Measurements from ENCODE around the gene MYO16. TPM values are rescaled to one million over a fixed set of nuclear protein-coding genes. Genes with fewer than 3 reads are reported as not detected.

The MYO16 gene
- total RNA-seq, 1 donor: not detected

DNA sequence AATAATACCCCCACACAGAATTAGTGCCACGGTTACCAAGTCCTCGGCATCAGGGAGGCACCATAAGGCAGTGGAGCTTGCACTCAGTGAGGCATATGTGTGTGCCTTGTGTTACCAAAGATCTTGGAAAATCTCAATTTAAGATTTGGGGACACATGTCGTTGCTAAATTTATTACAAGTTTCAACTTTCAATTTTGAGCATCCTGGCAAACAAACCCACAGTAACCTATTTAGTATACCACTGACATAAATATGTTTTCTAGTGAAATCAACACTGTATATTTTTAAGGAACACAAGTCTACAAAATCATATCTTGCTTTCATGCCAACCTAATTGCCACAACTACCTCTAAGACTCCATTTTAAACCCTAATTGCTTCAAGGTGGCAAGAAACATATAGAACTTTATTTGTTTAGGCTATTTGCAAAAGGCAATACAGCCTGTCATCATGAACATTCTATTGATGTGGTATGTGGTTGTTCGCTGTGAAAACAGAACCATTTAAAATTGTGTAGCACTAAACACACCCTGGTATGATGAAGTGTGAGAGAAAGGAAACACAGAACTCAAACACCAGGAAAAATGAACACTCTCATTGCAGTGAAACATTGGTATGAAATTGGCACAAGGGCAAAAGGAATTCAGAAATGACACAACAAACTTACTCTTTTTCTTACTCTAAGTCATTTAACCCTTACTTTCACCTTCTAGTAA is 625.9 kb downstream of the MYO16 start:
- peaks cover 11% of the 10 kb centered on the region for H3K4me1 ChIP-seq (ENCODE audit: insufficient read depth, low read length)
- no peaks in the 10 kb centered on the region for H3K27me3 ChIP-seq (ENCODE audit: insufficient read depth, low read length)
- no peaks in the 10 kb centered on the region for H4K20me1 ChIP-seq (ENCODE audit: insufficient read depth, low read length)
- DNase-seq (ENCODE audit: insufficient read length, low spot score, missing footprints): no peak
- H3K27ac ChIP-seq (ENCODE audit: low read depth, low read length): no peak overlapping the region
- no peak overlapping the region for H3K4me3 ChIP-seq (ENCODE audit: insufficient read depth, low read length)
- peak overlapping the region; percentile 24 for H3K4me2 ChIP-seq (ENCODE audit: insufficient read depth, low read length)
- no peaks in the 10 kb centered on the region for H3K36me3 ChIP-seq (ENCODE audit: insufficient read depth, low read length)
- no peaks in the 10 kb centered on the region for H3K79me2 ChIP-seq (ENCODE audit: insufficient read depth, low read length)
- TF ChIP-seq, protein P1, sequence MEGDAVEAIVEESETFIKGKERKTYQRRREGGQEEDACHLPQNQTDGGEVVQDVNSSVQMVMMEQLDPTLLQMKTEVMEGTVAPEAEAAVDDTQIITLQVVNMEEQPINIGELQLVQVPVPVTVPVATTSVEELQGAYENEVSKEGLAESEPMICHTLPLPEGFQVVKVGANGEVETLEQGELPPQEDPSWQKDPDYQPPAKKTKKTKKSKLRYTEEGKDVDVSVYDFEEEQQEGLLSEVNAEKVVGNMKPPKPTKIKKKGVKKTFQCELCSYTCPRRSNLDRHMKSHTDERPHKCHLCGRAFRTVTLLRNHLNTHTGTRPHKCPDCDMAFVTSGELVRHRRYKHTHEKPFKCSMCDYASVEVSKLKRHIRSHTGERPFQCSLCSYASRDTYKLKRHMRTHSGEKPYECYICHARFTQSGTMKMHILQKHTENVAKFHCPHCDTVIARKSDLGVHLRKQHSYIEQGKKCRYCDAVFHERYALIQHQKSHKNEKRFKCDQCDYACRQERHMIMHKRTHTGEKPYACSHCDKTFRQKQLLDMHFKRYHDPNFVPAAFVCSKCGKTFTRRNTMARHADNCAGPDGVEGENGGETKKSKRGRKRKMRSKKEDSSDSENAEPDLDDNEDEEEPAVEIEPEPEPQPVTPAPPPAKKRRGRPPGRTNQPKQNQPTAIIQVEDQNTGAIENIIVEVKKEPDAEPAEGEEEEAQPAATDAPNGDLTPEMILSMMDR (IDR thresholded peaks at IDR 0.05; ENCODE audit: extremely low read depth, low read depth, low read length): no peak
- no peaks in the 10 kb centered on the region for H3K9me3 ChIP-seq (ENCODE audit: low read depth, low read length)
- peak overlapping the region; percentile 54 for H2AFZ ChIP-seq (ENCODE audit: low read length)

DNA sequence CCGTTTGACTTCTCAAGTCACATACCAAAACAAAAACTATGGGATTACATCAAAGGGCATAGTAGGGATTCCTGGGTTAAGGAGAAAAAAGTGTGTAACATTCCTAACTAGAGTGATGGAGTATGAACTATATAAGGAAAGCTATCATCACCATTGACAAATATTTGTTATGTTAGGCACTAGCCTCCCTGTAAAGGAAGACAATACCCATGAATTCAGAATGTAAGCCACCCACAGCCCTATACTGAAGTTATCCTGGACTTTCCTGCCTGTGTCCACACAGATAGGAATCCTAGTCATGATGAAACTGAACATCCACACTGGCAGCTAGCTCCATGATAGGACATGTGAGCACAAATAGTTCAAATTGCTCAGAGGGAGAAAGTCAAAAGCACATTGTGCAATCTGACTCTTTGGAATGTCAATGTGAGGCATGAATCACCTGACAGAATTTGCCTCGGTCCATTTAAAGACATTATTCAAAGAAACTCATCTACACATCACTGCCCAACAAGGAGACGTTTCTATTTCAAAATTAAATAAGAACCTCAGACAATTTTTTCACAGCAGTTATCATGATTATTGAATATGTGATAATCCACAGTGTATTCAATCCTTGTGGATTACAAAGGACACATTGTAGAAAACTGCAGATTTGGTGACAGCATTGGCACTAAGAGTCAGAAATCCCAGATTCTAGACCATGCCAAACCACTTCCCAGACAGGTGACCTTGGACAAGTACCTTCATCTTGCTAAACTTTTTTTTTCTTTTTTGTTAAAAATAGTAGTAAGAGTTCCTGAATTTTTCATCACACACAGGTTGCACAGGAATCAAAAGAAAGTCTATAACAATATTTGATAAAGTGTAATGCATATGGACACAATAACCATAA is 627.7 kb downstream of the MYO16 start:
- no peak overlapping the region for H2AFZ ChIP-seq (ENCODE audit: low read length)
- no peaks in the 10 kb centered on the region for H3K9me3 ChIP-seq (ENCODE audit: low read depth, low read length)
- TF ChIP-seq, protein P1 (IDR thresholded peaks at IDR 0.05; ENCODE audit: extremely low read depth, low read depth, low read length): no peak
- no peaks in the 10 kb centered on the region for H4K20me1 ChIP-seq (ENCODE audit: insufficient read depth, low read length)
- H3K36me3 ChIP-seq (ENCODE audit: insufficient read depth, low read length): no peaks in the 10 kb centered on the region
- no peaks in the 10 kb centered on the region for H3K79me2 ChIP-seq (ENCODE audit: insufficient read depth, low read length)
- no peak overlapping the region for H3K4me3 ChIP-seq (ENCODE audit: insufficient read depth, low read length)
- no peaks in the 10 kb centered on the region for H3K27me3 ChIP-seq (ENCODE audit: insufficient read depth, low read length)
- peak overlapping the region; percentile 26 for H3K4me2 ChIP-seq (ENCODE audit: insufficient read depth, low read length)
- peak; percentile 73 for DNase-seq (ENCODE audit: insufficient read length, low spot score, missing footprints)
- H3K4me1 ChIP-seq (ENCODE audit: insufficient read depth, low read length): peaks cover 8% of the 10 kb centered on the region
- H3K27ac ChIP-seq (ENCODE audit: low read depth, low read length): peak overlapping the region; percentile 73

All from osteoblast (primary cell).